Measurements from ENCODE around the gene DMWD.

The DMWD gene

GRCh38 chr19:45772130-45772840, 20.4 kb downstream of the DMWD start:
- H3K4me1 Mint-ChIP-seq (ENCODE audit: low read depth): peaks cover 6% of the 10 kb centered on the region
- no peaks in the 10 kb centered on the region for H3K9me3 Mint-ChIP-seq (ENCODE audit: low read depth)
- peaks cover 2% of the 10 kb centered on the region for H3K36me3 Mint-ChIP-seq
- no peaks in the 10 kb centered on the region for H3K27me3 Mint-ChIP-seq
- no peak overlapping the region for H3K27ac Mint-ChIP-seq
- peak overlapping the region; percentile 4 for H3K4me3 Mint-ChIP-seq

GRCh38 chr19:45771311-45771933, 21.2 kb downstream of the DMWD start:
- Mint-ChIP-seq H3K27me3 (no peaks in the 10 kb centered on the region), H3K9me3 (ENCODE audit: low read depth) (no peaks in the 10 kb centered on the region), H3K4me3 (peak overlapping the region; percentile 40), H3K4me1 (ENCODE audit: low read depth) (peaks cover 6% of the 10 kb centered on the region), H3K36me3 (no peaks in the 10 kb centered on the region), H3K27ac (no peak overlapping the region)

GRCh38 chr19:45770192-45771101, 22.2 kb downstream of the DMWD start:
- Mint-ChIP-seq H3K4me1 (ENCODE audit: low read depth) (peaks cover 6% of the 10 kb centered on the region), H3K36me3 (no peaks in the 10 kb centered on the region), H3K9me3 (ENCODE audit: low read depth) (no peaks in the 10 kb centered on the region), H3K4me3 (peak overlapping the region; percentile 83), H3K27ac (no peak overlapping the region), H3K27me3 (no peaks in the 10 kb centered on the region)

GRCh38 chr19:45769821-45770191, 22.8 kb downstream of the DMWD start:
- Mint-ChIP-seq H3K27me3 (peaks cover 1% of the 10 kb centered on the region), H3K36me3 (no peaks in the 10 kb centered on the region), H3K9me3 (ENCODE audit: low read depth) (no peaks in the 10 kb centered on the region), H3K27ac (peak overlapping the region; percentile 41), H3K4me3 (peak overlapping the region; percentile 83), H3K4me1 (ENCODE audit: low read depth) (peaks cover 6% of the 10 kb centered on the region)

- peaks cover 2% of the 10 kb centered on the region for H3K27me3 Mint-ChIP-seq
- H3K4me1 Mint-ChIP-seq (ENCODE audit: low read depth): peaks cover 6% of the 10 kb centered on the region
- peak within 1 kb of the TSS; percentile 83 for H3K4me3 Mint-ChIP-seq
- H3K9me3 Mint-ChIP-seq (ENCODE audit: low read depth): no peaks in the 10 kb centered on the region
- H3K36me3 Mint-ChIP-seq: no peaks in the 10 kb centered on the region
- peak within 1 kb of the TSS; percentile 41 for H3K27ac Mint-ChIP-seq
These were observed 23.5 kb downstream of the DMWD start, which contains the start of gene SIX5 for GRCh38 chr19:45768984-45769782. Gene SIX5 (minus strand): TSS chr19:45769252. CDS start chr19:45768844, 408 bp downstream.

GRCh38 chr19:45768655-45768983, 24.0 kb downstream of the DMWD start:
- H3K4me1 Mint-ChIP-seq (ENCODE audit: low read depth): peaks cover 6% of the 10 kb centered on the region
- H3K4me3 Mint-ChIP-seq: peak overlapping the region; percentile 83
- no peak overlapping the region for H3K27ac Mint-ChIP-seq
- no peaks in the 10 kb centered on the region for H3K36me3 Mint-ChIP-seq
- no peaks in the 10 kb centered on the region for H3K9me3 Mint-ChIP-seq (ENCODE audit: low read depth)
- peaks cover 2% of the 10 kb centered on the region for H3K27me3 Mint-ChIP-seq

GRCh38 chr19:45767881-45768654, 24.6 kb downstream of the DMWD start:
- Mint-ChIP-seq H3K4me1 (ENCODE audit: low read depth) (peaks cover 6% of the 10 kb centered on the region), H3K4me3 (peak overlapping the region; percentile 72), H3K27me3 (peaks cover 2% of the 10 kb centered on the region), H3K27ac (no peak overlapping the region), H3K9me3 (ENCODE audit: low read depth) (no peaks in the 10 kb centered on the region), H3K36me3 (no peaks in the 10 kb centered on the region)

- Mint-ChIP-seq H3K4me1 (ENCODE audit: low read depth) (peaks cover 6% of the 10 kb centered on the region), H3K9me3 (ENCODE audit: low read depth) (no peaks in the 10 kb centered on the region), H3K27ac (no peak overlapping the region), H3K27me3 (peaks cover 2% of the 10 kb centered on the region), H3K36me3 (no peaks in the 10 kb centered on the region), H3K4me3 (peak overlapping the region; percentile 53)
These were observed 25.2 kb downstream of the DMWD start for GRCh38 chr19:45767410-45767880.

- no peaks in the 10 kb centered on the region for H3K9me3 Mint-ChIP-seq (ENCODE audit: low read depth)
- peak overlapping the region; percentile 53 for H3K4me3 Mint-ChIP-seq
- H3K27me3 Mint-ChIP-seq: peaks cover 2% of the 10 kb centered on the region
- no peaks in the 10 kb centered on the region for H3K36me3 Mint-ChIP-seq
- H3K4me1 Mint-ChIP-seq (ENCODE audit: low read depth): peaks cover 6% of the 10 kb centered on the region
- no peak overlapping the region for H3K27ac Mint-ChIP-seq
These were observed 25.7 kb downstream of the DMWD start for GRCh38 chr19:45766869-45767346.

GRCh38 chr19:45766296-45766868, 26.3 kb downstream of the DMWD start:
- Mint-ChIP-seq H3K27ac (no peak overlapping the region), H3K4me1 (ENCODE audit: low read depth) (peaks cover 6% of the 10 kb centered on the region), H3K4me3 (no peak overlapping the region), H3K27me3 (peaks cover 2% of the 10 kb centered on the region), H3K9me3 (ENCODE audit: low read depth) (no peaks in the 10 kb centered on the region), H3K36me3 (no peaks in the 10 kb centered on the region)

GRCh38 chr19:45765702-45766295, 26.8 kb downstream of the DMWD start:
- H3K36me3 Mint-ChIP-seq: no peaks in the 10 kb centered on the region
- peaks cover 6% of the 10 kb centered on the region for H3K4me1 Mint-ChIP-seq (ENCODE audit: low read depth)
- H3K27me3 Mint-ChIP-seq: peaks cover 2% of the 10 kb centered on the region
- no peaks in the 10 kb centered on the region for H3K9me3 Mint-ChIP-seq (ENCODE audit: low read depth)
- no peak overlapping the region for H3K4me3 Mint-ChIP-seq
- no peak overlapping the region for H3K27ac Mint-ChIP-seq

- Mint-ChIP-seq H3K4me1 (ENCODE audit: low read depth) (peaks cover 4% of the 10 kb centered on the region), H3K36me3 (no peaks in the 10 kb centered on the region), H3K27me3 (peaks cover 2% of the 10 kb centered on the region), H3K4me3 (no peak overlapping the region), H3K27ac (no peak overlapping the region), H3K9me3 (ENCODE audit: low read depth) (no peaks in the 10 kb centered on the region)
These were observed 27.5 kb downstream of the DMWD start for GRCh38 chr19:45764945-45765701.

- no peaks in the 10 kb centered on the region for H3K36me3 Mint-ChIP-seq
- H3K27ac Mint-ChIP-seq: no peak overlapping the region
- no peak overlapping the region for H3K4me3 Mint-ChIP-seq
- H3K9me3 Mint-ChIP-seq (ENCODE audit: low read depth): no peaks in the 10 kb centered on the region
- peaks cover 2% of the 10 kb centered on the region for H3K27me3 Mint-ChIP-seq
- H3K4me1 Mint-ChIP-seq (ENCODE audit: low read depth): peaks cover 2% of the 10 kb centered on the region
These were observed 28.2 kb downstream of the DMWD start for GRCh38 chr19:45764475-45764874.
